OCI-LY7 (cell line): ENCODE results near the gene CLSTN2. TPM values are rescaled to one million over a fixed set of nuclear protein-coding genes. Genes with fewer than 3 reads are reported as not detected.

Experiments used
- BruUV-seq: library from RNA; stranded (reverse); fragments of 400-500 nt; replicated peaks from 2 replicates; lab custom pipeline; 2021; lab: Mats Ljungman, UMichigan
- CTCF ChIA-PET: fragments of 300-600 bp; sonication (Branson Sonifier 250); formaldehyde crosslinking; loops from one replicate; lab custom pipeline; 2022; ENCODE audit warnings: antibody characterized with exemption; ENCODE audit not compliant: unreplicated experiment; lab: Charles Lee
- POLR2A ChIA-PET: fragments of 300-600 bp; sonication (Branson Sonifier 250); formaldehyde crosslinking; loops from one replicate; lab custom pipeline; 2022; ENCODE audit warnings: antibody characterized with exemption; lab: Charles Lee
- DNase-seq: peaks from one replicate; pipeline ENCODE4 v3.0.0-alpha.2; 2015; ENCODE audit warnings: low spot score
- H2AFZ ChIP-seq: fragments of 200-600 bp; sonication (generic), shearing (Covaris generic); 2 replicates; pipeline ENCODE4 v1.6.1; 2014; ENCODE audit warnings: mild to moderate bottlenecking, antibody characterized with exemption, low read length, moderate library complexity
- H3K27ac ChIP-seq: fragments of 200-600 bp; sonication (generic); 2 replicates; pipeline ENCODE4 v1.5.1; 2014; ENCODE audit warnings: mixed run types, low read depth, mild to moderate bottlenecking, moderate library complexity, low read length, inconsistent platforms; ENCODE audit not compliant: poor library complexity, severe bottlenecking
- H3K36me3 ChIP-seq: fragments of 200-600 bp; sonication (generic); 2 replicates; pipeline ENCODE4 v1.6.1; 2014; ENCODE audit warnings: mild to moderate bottlenecking, antibody characterized with exemption, low read length, moderate library complexity, mixed read lengths; ENCODE audit not compliant: insufficient read depth
- H3K4me1 ChIP-seq: fragments of 200-600 bp; sonication (generic); 2 replicates; pipeline ENCODE4 v1.5.1; 2014; ENCODE audit warnings: mild to moderate bottlenecking, low read length; ENCODE audit not compliant: insufficient read depth, poor library complexity, severe bottlenecking
- H3K4me2 ChIP-seq: fragments of 200-600 bp; sonication (generic); 2 replicates; pipeline ENCODE4 v1.6.1; 2014; ENCODE audit warnings: mild to moderate bottlenecking, low read length
- H3K4me3 ChIP-seq: fragments of 200-600 bp; sonication (generic); 2 replicates; pipeline ENCODE4 v1.5.1; 2014; ENCODE audit warnings: mild to moderate bottlenecking, low read depth, low read length; ENCODE audit not compliant: poor library complexity, severe bottlenecking
- H3K79me2 ChIP-seq: fragments of 200-600 bp; sonication (generic); 2 replicates; pipeline ENCODE4 v1.6.1; 2016; ENCODE audit warnings: low read depth, mild to moderate bottlenecking, low read length, moderate library complexity, mixed read lengths; ENCODE audit not compliant: insufficient read depth
- H3K9me2 ChIP-seq: fragments of 200-600 bp; sonication (generic); 2 replicates; pipeline ENCODE4 v1.6.1; 2016; ENCODE audit warnings: mild to moderate bottlenecking, low read length, mixed read lengths; ENCODE audit not compliant: insufficient read depth
- H3K9me3 ChIP-seq: fragments of 200-600 bp; sonication (generic); 2 replicates; pipeline ENCODE4 v1.6.1; 2014; ENCODE audit warnings: mild to moderate bottlenecking, mixed run types, low read length, mixed read lengths
- H4K20me1 ChIP-seq: fragments of 200-600 bp; sonication (generic); 2 replicates; pipeline ENCODE4 v1.6.1; 2014; ENCODE audit warnings: mild to moderate bottlenecking, antibody characterized with exemption, low read length, moderate library complexity, mixed read lengths; ENCODE audit not compliant: insufficient read depth
- CTCF ChIP-seq: fragments of 200-600 bp; sonication (generic); conservative IDR thresholded peaks from 2 replicates; pipeline ENCODE4 v1.5.1; 2014; ENCODE audit warnings: mild to moderate bottlenecking, antibody characterized with exemption, low read length, moderate library complexity, mixed read lengths
- EZH2phosphoT487 ChIP-seq: fragments of 200-600 bp; sonication (generic); IDR thresholded peaks from 2 replicates; pipeline ENCODE4 v1.6.1; 2018; ENCODE audit warnings: low read depth, borderline replicate concordance, mild to moderate bottlenecking, mixed run types, antibody characterized with exemption, low read length, moderate library complexity, mixed read lengths
- intact Hi-C: fragments of 100-400 bp; cut with micrococcal nuclease; formaldehyde crosslinking; loops from one replicate; pipeline ENCODE4 v1.10.0; 2022; ENCODE audit not compliant: unreplicated experiment
- total RNA-seq, 2 experiments: library from RNA; depleted of rRNA in 1 of 2; stranded (reverse); fragments of >200 nt in 1 of 2; shearing (Covaris generic) in 1 of 2; gene quantifications; 2 replicates each; pipeline ENCODE4 v1.2.3, GENCODE V29; 2014 to 2022

The CLSTN2 gene
- total RNA-seq, 2 experiments from 2014 or later, result not detected

GRCh38 chr3:140394488-140395133 lies 459.6 kb downstream of the CLSTN2 start:
- no peaks in the 10 kb centered on the region for H3K36me3 ChIP-seq
- H3K4me2 ChIP-seq, result no peak overlapping the region
- H4K20me1 ChIP-seq, result no peaks in the 10 kb centered on the region
- no peaks in the 10 kb centered on the region for H3K9me3 ChIP-seq
- H3K9me2 ChIP-seq, result no peaks in the 10 kb centered on the region
- no peak overlapping the region for H3K27ac ChIP-seq
- H3K4me1 ChIP-seq, result no peaks in the 10 kb centered on the region
- DNase-seq, result no peak
- no TSS peak for BruUV-seq
- H3K79me2 ChIP-seq, result no peaks in the 10 kb centered on the region
- TF ChIP-seq EZH2phosphoT487, result no peak
- no peak for TF ChIP-seq CTCF
- intact Hi-C loops, result no loop called here
- ChIA-PET POLR2A (interaction anchor here (0.6 kb wide), 1 partner anchor 12 kb away, joined by 3 read pairs; no protein-coding TSS in a partner anchor), CTCF (no interaction called here)
- no peak overlapping the region for H2AFZ ChIP-seq
- no peak overlapping the region for H3K4me3 ChIP-seq

GRCh38 chr3:140395134-140396075 lies 460.4 kb downstream of the CLSTN2 start:
- ChIA-PET POLR2A (interaction anchor here (0.6 kb wide), 1 partner anchor 13 kb away, joined by 3 read pairs; no protein-coding TSS in a partner anchor), CTCF (no interaction called here)
- Histone ChIP-seq H3K79me2 (no peaks in the 10 kb centered on the region), H3K27ac (no peak overlapping the region), H4K20me1 (no peaks in the 10 kb centered on the region), H3K4me2 (no peak overlapping the region), H2AFZ (no peak overlapping the region), H3K9me3 (no peaks in the 10 kb centered on the region), H3K4me1 (no peaks in the 10 kb centered on the region), H3K36me3 (no peaks in the 10 kb centered on the region), H3K9me2 (no peaks in the 10 kb centered on the region), H3K4me3 (no peak overlapping the region)
- intact Hi-C loops, result no loop called here
- DNase-seq, result no peak
- TF ChIP-seq EZH2phosphoT487 (no peak), CTCF (no peak)
- no TSS peak for BruUV-seq
